GM15510 (cell line): ENCODE data around the gene HOXC10.

ENCODE experiments used
- POLR2A ChIP-seq: IDR thresholded peaks from 3 replicates; pipeline ENCODE4 v1.6.1; 2011; ENCODE audit warnings: borderline replicate concordance; ENCODE audit not compliant: insufficient read length; ENCODE audit errors: extremely low read depth

HOXC10 gene

GRCh38 chr12:53983950-53984572 lies 885 bp upstream of the HOXC10 start:
- no peak for TF ChIP-seq POLR2A

GRCh38 chr12:53985692-53985993 lies 697 bp downstream of the HOXC10 start:
- no peak for TF ChIP-seq POLR2A

- no peak for TF ChIP-seq POLR2A
These were observed 1.2 kb downstream of the HOXC10 start for GRCh38 chr12:53985994-53986685.

GRCh38 chr12:53986686-53987483 lies 1.9 kb downstream of the HOXC10 start:
- TF ChIP-seq POLR2A, result no peak

GRCh38 chr12:53987787-53988230 lies 2.9 kb downstream of the HOXC10 start:
- TF ChIP-seq POLR2A, result no peak

- no peak for TF ChIP-seq POLR2A
These were observed 3.7 kb downstream of the HOXC10 start for GRCh38 chr12:53988541-53989226.

- no peak for TF ChIP-seq POLR2A
These were observed 4.5 kb downstream of the HOXC10 start for GRCh38 chr12:53989227-53990113.

GRCh38 chr12:53990311-53991076 lies 5.5 kb downstream of the HOXC10 start:
- no peak for TF ChIP-seq POLR2A

GRCh38 chr12:53991077-53991460 lies 6.1 kb downstream of the HOXC10 start:
- no peak for TF ChIP-seq POLR2A

- TF ChIP-seq POLR2A, result no peak
These were observed 7.5 kb downstream of the HOXC10 start for GRCh38 chr12:53992377-53992889.

GRCh38 chr12:53993162-53994008 lies 8.4 kb downstream of the HOXC10 start:
- TF ChIP-seq POLR2A, result no peak

- no peak for TF ChIP-seq POLR2A
These were observed 9.0 kb downstream of the HOXC10 start for GRCh38 chr12:53994009-53994263.
